GM12892 (cell line): ENCODE measurements around the gene KRTAP4-6.

ENCODE experiments used
- POLR2A ChIP-seq: IDR thresholded peaks from 2 replicates; pipeline ENCODE4 v1.6.1; 2011; ENCODE audit warnings: low read depth, low read length, control low read depth
- POLR2AphosphoS5 ChIP-seq: IDR thresholded peaks from 2 replicates; pipeline ENCODE4 v1.6.1; 2011; ENCODE audit warnings: low read depth, low read length, control low read depth
- TAF1 ChIP-seq: IDR thresholded peaks from 2 replicates; pipeline ENCODE4 v1.6.1; 2011; ENCODE audit warnings: low read depth, mild to moderate bottlenecking, control low read depth, low read length, borderline replicate concordance

DNA sequence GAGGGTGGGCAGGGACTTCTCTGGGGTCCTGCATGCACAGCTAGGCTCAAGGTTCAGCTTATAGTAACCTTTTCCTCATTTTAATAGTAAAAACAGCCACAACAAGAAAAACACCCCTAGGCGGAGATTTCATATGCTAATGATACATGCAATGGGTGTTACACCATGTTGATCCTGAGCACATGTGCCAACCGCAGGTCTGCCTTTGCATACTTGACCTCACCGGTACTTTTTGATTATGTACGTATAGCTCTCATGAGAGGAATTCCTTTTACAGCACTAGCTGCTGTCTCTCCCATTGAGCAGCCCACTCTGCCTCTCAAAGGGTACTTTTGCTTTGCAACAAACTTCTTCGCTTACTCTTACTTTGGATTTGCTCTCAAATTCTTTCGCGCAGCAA is 44.3 kb downstream of the KRTAP4-6 start:
- TF ChIP-seq POLR2A (no peak), POLR2AphosphoS5 (no peak), TAF1 (no peak)
